Measurements from ENCODE around the gene TRPV6. TPM values are rescaled to one million over a fixed set of nuclear protein-coding genes. Genes with fewer than 3 reads are reported as not detected.

Gene TRPV6
- total and polyA plus RNA-seq, 9 donors, result 0.03 to 9.7 (median 0.51) TPM; not detected in 4

DNA sequence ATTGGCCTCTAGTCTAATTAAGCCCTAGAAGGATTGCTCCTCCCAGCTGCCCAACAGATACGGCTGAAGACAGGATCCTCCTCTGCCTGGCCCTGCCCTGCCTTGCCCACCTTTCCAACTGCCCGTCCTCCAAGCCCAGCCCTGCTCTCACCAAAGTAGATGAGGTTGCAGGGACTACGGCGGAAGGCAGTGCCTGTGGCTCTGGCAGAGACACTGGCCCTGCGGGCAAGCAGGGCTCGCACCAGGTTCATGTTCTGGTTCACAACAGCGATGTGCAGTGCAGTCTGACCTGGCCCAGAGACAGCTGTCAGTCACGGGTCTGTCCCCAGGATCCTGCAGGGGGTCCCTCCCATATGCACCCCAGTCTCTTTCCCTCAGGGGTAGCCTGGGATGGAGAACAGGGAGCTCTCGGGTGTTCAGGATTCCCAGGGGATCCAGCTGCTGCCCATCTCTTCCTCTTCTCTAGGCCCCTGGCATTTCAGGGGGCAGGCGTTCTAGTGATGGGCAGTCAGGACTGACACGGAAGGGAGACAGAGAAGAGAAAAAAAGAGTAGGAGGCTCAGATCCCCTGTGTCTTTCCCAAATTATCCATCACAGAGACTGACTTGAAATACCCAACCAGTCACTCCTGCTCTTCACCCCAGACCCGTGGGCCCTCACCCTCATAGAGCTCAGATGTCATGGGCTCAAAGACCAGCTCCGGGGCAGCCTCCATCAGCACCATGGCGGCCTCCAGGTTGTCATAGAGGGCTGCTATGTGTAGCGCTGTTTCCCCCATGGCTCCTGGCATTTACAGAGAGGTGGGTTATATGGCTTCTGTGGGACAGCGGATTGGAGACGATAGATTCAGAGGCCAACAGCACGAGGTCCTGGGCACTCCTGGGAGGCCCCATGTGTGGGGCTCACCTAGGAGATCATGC lies 8.3 kb downstream of the TRPV6 start:
- Histone ChIP-seq H3K4me1 (ENCODE audit: insufficient read depth) (no peaks in the 10 kb centered on the region), H3K9me3 (no peaks in the 10 kb centered on the region), H3K36me3 (no peaks in the 10 kb centered on the region), H3K4me3 (no peak overlapping the region), H3K27me3 (no peaks in the 10 kb centered on the region), H3K27ac (no peak overlapping the region)
- no peak for TF ChIP-seq POLR2A (IDR thresholded peaks at IDR 0.05)
- TF ChIP-seq EP300 (IDR thresholded peaks at IDR 0.05), result no peak
- TF ChIP-seq, protein P1, sequence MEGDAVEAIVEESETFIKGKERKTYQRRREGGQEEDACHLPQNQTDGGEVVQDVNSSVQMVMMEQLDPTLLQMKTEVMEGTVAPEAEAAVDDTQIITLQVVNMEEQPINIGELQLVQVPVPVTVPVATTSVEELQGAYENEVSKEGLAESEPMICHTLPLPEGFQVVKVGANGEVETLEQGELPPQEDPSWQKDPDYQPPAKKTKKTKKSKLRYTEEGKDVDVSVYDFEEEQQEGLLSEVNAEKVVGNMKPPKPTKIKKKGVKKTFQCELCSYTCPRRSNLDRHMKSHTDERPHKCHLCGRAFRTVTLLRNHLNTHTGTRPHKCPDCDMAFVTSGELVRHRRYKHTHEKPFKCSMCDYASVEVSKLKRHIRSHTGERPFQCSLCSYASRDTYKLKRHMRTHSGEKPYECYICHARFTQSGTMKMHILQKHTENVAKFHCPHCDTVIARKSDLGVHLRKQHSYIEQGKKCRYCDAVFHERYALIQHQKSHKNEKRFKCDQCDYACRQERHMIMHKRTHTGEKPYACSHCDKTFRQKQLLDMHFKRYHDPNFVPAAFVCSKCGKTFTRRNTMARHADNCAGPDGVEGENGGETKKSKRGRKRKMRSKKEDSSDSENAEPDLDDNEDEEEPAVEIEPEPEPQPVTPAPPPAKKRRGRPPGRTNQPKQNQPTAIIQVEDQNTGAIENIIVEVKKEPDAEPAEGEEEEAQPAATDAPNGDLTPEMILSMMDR (IDR thresholded peaks at IDR 0.05), result no peak
- DNase-seq, result no peak
- WGBS, 3 donors, result 78 to 81% (median 80%) methylated on average over 18 of the region's 18 CpGs
- intact Hi-C loops (cut with DNase I), result loop anchor here in 1 of 4 donors (10.0 kb wide), 1 partner anchor 338 kb away; no protein-coding TSS in a partner anchor

DNA sequence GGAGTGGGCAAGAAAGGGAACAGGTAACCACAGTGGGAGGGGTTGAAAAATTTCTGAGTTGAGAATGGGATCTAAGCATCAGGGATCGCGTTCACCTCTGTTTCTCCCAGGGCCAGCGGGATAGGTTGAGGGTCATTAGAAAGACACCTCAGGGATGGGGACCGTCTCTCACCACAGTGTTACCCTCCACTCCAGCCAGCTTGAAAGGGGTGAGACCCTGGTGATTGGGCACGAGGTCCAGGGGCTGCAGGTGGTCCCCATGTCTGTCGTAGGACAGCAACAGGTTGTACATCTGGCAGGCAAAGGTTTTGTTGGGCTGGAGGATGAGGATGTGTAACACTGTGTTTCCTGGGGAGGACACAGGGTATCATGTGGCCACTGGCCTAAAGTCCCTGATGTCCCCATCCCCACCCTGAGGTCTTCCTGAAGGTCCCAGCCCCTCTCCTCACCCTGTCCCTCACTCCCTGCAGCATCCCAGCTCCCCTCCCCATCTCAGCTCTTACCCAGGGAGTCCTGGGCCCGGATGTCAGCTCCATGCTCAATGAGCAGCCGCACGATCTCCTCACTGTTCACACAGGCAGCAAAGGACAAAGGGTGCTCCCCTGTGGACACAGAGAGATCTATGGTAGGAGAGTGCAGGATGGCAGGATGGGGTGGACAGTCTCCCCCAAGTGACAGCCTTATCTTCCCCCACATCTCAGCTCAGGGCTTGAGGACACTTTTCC lies 9.1 kb downstream of the TRPV6 start:
- TF ChIP-seq POLR2A (IDR thresholded peaks at IDR 0.05) (no peak), EP300 (IDR thresholded peaks at IDR 0.05) (no peak)
- TF ChIP-seq, protein P1 (IDR thresholded peaks at IDR 0.05), result no peak
- Histone ChIP-seq H3K4me1 (ENCODE audit: insufficient read depth) (no peaks in the 10 kb centered on the region), H3K4me3 (no peak overlapping the region), H3K27ac (no peak overlapping the region), H3K9me3 (no peaks in the 10 kb centered on the region), H3K36me3 (no peaks in the 10 kb centered on the region), H3K27me3 (no peaks in the 10 kb centered on the region)
- WGBS, 3 donors, result 77 to 85% (median 82%) methylated on average over 9 of the region's 9 CpGs
- intact Hi-C loops (cut with DNase I), result loop anchor here in 1 of 4 donors (10.0 kb wide), 1 partner anchor 338 kb away; no protein-coding TSS in a partner anchor
- no peak for DNase-seq

DNA sequence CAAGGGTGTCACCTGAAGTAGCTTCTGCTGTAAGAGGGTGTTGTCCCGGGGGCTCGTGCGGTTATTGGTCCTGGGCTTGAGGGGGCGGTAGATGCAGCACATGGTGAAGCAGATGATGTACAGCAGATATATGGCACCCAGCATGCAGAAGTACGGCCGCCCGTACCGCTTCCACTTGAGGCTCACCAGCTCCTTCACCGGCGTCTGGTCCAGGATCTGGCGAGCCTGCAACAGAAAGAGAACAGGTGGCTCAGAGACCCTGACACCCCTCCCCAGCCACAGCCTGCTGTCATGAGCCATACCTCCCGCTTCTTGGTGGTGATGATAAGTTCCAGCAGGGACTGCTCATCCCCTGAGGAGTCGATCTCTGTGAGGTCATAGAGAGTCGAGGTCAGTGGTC lies 10.1 kb downstream of the TRPV6 start:
- intact Hi-C loops (cut with DNase I), result loop anchor here in 1 of 4 donors (10.0 kb wide), 1 partner anchor 339 kb away; no protein-coding TSS in a partner anchor
- Histone ChIP-seq H3K4me3 (no peak overlapping the region), H3K9me3 (no peaks in the 10 kb centered on the region), H3K27ac (no peak overlapping the region), H3K27me3 (no peaks in the 10 kb centered on the region), H3K4me1 (ENCODE audit: insufficient read depth) (no peaks in the 10 kb centered on the region), H3K36me3 (no peaks in the 10 kb centered on the region)
- DNase-seq, result no peak
- TF ChIP-seq, protein P1 (IDR thresholded peaks at IDR 0.05), result no peak
- no peak for TF ChIP-seq EP300 (IDR thresholded peaks at IDR 0.05)
- no peak for TF ChIP-seq POLR2A (IDR thresholded peaks at IDR 0.05)
- WGBS, 3 donors, result 80 to 83% (median 82%) methylated on average over 14 of the region's 14 CpGs

DNA sequence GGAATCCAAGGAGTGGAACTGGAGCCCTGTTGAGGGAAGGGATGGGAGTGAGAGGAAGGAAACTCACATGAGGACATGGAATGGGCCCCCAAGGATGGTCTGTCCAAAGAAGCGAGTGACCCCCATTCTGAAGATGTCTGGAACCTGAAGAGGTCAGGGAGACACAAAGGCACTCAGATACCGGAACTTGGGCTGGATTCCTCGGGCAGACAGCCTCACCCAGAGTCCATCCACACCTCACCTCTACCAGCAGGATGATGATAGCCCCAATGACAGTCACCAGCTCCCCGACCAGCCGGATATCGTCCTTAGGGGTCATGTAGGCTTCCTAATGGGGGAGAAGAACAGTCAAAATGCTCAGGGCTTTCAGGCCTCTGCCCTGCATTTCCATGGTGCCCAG lies 10.7 kb downstream of the TRPV6 start:
- H3K9me3 ChIP-seq, result no peaks in the 10 kb centered on the region
- no peak overlapping the region for H3K4me3 ChIP-seq
- no peaks in the 10 kb centered on the region for H3K27me3 ChIP-seq
- H3K36me3 ChIP-seq, result no peaks in the 10 kb centered on the region
- intact Hi-C loops (cut with DNase I), result loop anchor here in 1 of 4 donors (10.0 kb wide), 1 partner anchor 340 kb away; no protein-coding TSS in a partner anchor
- H3K27ac ChIP-seq, result no peak overlapping the region
- WGBS, 3 donors, result 87 to 94% (median 90%) methylated on average over 6 of the region's 6 CpGs
- no peak for DNase-seq
- TF ChIP-seq, protein P1 (IDR thresholded peaks at IDR 0.05), result no peak
- TF ChIP-seq EP300 (IDR thresholded peaks at IDR 0.05) (no peak), POLR2A (IDR thresholded peaks at IDR 0.05) (no peak)
- H3K4me1 ChIP-seq (ENCODE audit: insufficient read depth), result no peaks in the 10 kb centered on the region

Data from ovary (tissue), 9 donors.